ENCODE data around the gene MORC1. TPM values are rescaled to one million over a fixed set of nuclear protein-coding genes. Genes with fewer than 3 reads are reported as not detected.

The MORC1 gene
- total RNA-seq, 4 donors from 2014 or later = 0.20 to 0.22 TPM; not detected in 2

DNA sequence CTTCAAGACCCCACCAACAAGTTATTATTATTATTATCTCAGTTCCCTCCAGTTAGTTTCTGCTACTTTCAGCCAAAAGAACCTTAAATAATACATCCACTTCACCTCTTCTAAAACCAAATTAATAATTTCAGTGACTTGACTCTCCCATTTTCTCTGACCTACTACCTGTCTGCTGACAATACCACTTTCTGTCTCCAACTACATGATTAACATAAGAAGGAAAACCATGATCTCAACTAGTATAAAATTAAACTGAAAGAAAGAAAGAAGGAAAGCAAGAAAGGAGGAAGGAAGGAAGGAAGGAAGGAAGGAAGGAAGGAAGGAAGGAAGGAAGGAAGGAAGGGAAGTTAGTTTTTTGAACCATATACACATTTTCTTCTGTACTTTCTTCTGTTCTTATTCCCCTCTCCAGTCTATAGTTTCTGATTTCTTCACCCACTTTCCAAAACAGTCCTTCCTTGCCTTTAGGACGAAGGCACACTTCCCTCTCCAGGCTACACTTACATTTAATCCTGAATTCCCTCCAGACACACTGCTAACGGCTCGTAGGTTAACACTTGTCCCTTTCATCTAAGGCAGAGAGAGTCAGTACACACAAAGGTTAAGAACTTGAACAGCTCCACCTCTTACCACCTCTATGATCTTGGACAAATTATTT, 84.8 kb downstream of the MORC1 start:
- Histone ChIP-seq H3K36me3 (no peaks in the 10 kb centered on the region), H3K9me3 (no peaks in the 10 kb centered on the region), H3K27me3 (no peaks in the 10 kb centered on the region), H3K27ac (no peak overlapping the region), H3K4me3 (no peak overlapping the region), H3K4me1 (no peaks in the 10 kb centered on the region)
- 52 to 58% methylated on average over 3 of the region's 3 CpGs for WGBS, 2 donors
- no peak for DNase-seq (ENCODE audit: low spot score in 2 of 2)
- TF ChIP-seq POLR2A (IDR thresholded peaks at IDR 0.05) = no peak
- TF ChIP-seq, protein P1, sequence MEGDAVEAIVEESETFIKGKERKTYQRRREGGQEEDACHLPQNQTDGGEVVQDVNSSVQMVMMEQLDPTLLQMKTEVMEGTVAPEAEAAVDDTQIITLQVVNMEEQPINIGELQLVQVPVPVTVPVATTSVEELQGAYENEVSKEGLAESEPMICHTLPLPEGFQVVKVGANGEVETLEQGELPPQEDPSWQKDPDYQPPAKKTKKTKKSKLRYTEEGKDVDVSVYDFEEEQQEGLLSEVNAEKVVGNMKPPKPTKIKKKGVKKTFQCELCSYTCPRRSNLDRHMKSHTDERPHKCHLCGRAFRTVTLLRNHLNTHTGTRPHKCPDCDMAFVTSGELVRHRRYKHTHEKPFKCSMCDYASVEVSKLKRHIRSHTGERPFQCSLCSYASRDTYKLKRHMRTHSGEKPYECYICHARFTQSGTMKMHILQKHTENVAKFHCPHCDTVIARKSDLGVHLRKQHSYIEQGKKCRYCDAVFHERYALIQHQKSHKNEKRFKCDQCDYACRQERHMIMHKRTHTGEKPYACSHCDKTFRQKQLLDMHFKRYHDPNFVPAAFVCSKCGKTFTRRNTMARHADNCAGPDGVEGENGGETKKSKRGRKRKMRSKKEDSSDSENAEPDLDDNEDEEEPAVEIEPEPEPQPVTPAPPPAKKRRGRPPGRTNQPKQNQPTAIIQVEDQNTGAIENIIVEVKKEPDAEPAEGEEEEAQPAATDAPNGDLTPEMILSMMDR (IDR thresholded peaks at IDR 0.05) = no peak
- TF ChIP-seq EP300 (IDR thresholded peaks at IDR 0.05) = no peak

DNA sequence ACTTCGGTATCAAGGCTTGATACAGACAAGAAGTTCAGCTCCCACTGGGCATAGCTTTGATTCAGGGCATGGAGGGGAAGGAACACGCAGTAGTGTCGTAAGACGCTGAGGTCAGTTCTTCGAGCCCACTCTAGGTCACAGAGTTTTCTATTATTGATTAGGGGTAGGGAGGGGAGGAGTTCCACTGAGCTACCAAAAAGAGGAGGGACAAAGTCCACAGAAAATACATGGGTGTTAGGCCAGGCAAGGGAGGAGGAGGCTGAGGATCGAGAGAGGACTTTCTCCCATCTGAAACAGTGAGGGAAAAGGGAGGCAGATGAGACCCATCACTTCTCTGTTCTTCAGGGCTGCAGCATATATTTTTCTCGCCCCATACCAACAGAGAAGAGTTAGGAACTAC, 89.2 kb downstream of the MORC1 start:
- H3K27me3 ChIP-seq = no peaks in the 10 kb centered on the region
- no peak for TF ChIP-seq EP300 (IDR thresholded peaks at IDR 0.05)
- TF ChIP-seq POLR2A (IDR thresholded peaks at IDR 0.05) = no peak
- TF ChIP-seq, protein P1 (IDR thresholded peaks at IDR 0.05) = no peak
- no peaks in the 10 kb centered on the region for H3K9me3 ChIP-seq
- H3K27ac ChIP-seq = no peak overlapping the region
- no peak overlapping the region for H3K4me3 ChIP-seq
- WGBS, 2 donors = 79 to 88% methylated on average over 7 of the region's 7 CpGs
- no peaks in the 10 kb centered on the region for H3K36me3 ChIP-seq
- no peaks in the 10 kb centered on the region for H3K4me1 ChIP-seq
- no peak for DNase-seq (ENCODE audit: low spot score in 2 of 2)

DNA sequence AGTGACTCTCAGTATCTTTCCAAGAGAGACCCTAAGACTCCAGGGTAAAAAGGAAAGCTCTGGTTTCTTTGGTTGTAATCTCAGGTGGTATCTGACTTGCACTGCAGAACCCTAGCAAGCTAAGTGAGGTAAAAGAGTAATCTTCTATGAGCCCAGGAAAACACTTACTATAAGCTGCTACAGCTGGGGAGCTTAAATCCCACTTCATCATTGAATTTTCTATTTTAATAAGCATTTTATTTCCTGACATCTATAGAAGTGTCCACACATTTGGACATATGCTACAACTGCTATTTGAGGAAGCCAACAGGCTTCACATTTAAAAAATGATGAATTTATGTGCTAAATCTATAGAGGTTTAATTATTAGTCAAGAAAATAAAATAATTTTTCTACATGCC, 91.1 kb downstream of the MORC1 start:
- TF ChIP-seq, protein P1 (IDR thresholded peaks at IDR 0.05) = no peak
- no peaks in the 10 kb centered on the region for H3K27me3 ChIP-seq

GRCh38 chr3:109025896-109026295, 92.0 kb downstream of the MORC1 start:
- Histone ChIP-seq H3K9me3 (no peaks in the 10 kb centered on the region), H3K27me3 (no peaks in the 10 kb centered on the region), H3K4me1 (no peaks in the 10 kb centered on the region), H3K27ac (no peak overlapping the region), H3K4me3 (no peak overlapping the region), H3K36me3 (no peaks in the 10 kb centered on the region)
- TF ChIP-seq, protein P1 (IDR thresholded peaks at IDR 0.05) = no peak
- TF ChIP-seq POLR2A (IDR thresholded peaks at IDR 0.05) = no peak
- TF ChIP-seq EP300 (IDR thresholded peaks at IDR 0.05) = no peak
- no peak for DNase-seq (ENCODE audit: low spot score in 2 of 2)

More for the DNA sequence above, 91.1 kb downstream of the MORC1 start:
- Histone ChIP-seq H3K4me1 (no peaks in the 10 kb centered on the region), H3K27ac (no peak overlapping the region), H3K9me3 (no peaks in the 10 kb centered on the region), H3K36me3 (no peaks in the 10 kb centered on the region), H3K4me3 (no peak overlapping the region)
- DNase-seq (ENCODE audit: low spot score in 2 of 2) = no peak

- H3K9me3 ChIP-seq = no peaks in the 10 kb centered on the region
- no peaks in the 10 kb centered on the region for H3K36me3 ChIP-seq
- no peaks in the 10 kb centered on the region for H3K27me3 ChIP-seq
- peak in 1 of 2 donors; percentile 18 for DNase-seq (ENCODE audit: low spot score in 2 of 2)
- no peak for TF ChIP-seq EP300 (IDR thresholded peaks at IDR 0.05)
- TF ChIP-seq, protein P1 (IDR thresholded peaks at IDR 0.05) = peak; percentile 43 to 61 (median 55)
- no peaks in the 10 kb centered on the region for H3K4me1 ChIP-seq
- 32 to 33% methylated on average over 3 of the region's 3 CpGs for WGBS, 2 donors
- no peak overlapping the region for H3K4me3 ChIP-seq
- H3K27ac ChIP-seq = no peak overlapping the region
These were observed 94.2 kb downstream of the MORC1 start for GRCh38 chr3:109023656-109024254.

All from tibial nerve (tissue), 4 donors.